ENCODE measurements around the gene EPB41.

EPB41 gene

DNA sequence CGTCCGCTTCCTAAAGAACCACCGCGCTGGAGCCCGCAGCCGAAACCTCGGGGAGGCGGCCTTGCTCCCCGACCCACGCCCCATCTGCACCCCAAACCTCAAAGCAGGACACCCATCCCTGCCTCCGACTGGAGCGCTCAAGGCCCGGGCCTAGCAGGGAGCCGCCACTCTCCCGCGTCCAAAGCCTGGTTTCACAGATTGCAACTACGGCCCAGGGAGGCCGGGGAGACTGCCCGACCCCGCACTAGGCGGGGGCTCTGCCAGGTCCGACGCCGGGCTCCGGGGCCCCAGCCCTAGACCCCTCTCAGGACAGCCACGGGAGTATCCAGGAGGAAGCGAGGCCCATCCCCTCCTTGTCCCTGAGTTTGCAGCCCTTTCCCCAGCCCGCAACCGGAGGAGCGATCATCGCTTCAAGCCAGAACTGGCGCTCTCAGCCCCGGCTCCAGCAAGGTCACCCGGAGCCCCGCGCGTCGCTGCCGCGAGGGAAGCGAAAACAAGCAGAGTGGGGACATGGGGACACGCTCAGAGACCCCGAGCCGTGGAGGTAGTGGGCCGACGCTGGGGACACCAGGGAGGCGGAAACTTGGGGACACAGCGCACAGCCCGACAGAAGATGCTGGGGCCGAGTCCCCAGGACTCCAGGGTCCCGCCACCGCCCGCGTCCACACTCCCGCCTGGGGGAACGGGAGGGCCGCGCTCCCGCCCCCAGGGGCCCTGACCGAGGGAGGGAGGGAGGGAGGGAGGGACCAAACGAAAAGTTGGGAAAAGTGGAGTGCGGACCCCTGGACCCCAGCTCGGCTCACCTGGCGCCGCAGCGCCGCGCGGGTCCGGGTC is 208.9 kb downstream of the EPB41 start:
- H3K4ac ChIP-seq (ENCODE audit: low read depth, low read length) = peak overlapping the region; percentile 84
- H3K18ac ChIP-seq (ENCODE audit: low read length) = peak overlapping the region; percentile 92
- peak overlapping the region; percentile 83 for H3K23ac ChIP-seq (ENCODE audit: low read length)
- peak overlapping the region; percentile 15 for H3K27ac ChIP-seq (ENCODE audit: low read depth, low read length)
- no peak overlapping the region for H2BK15ac ChIP-seq (replicated peaks; ENCODE audit: low read depth)
- peak overlapping the region; percentile 94 for H3K9ac ChIP-seq (ENCODE audit: low read length)
- H2BK5ac ChIP-seq (ENCODE audit: low read length) = peak overlapping the region; percentile 6
- H2AK5ac ChIP-seq (ENCODE audit: low read length) = no peak overlapping the region
- H4K8ac ChIP-seq (ENCODE audit: low read depth, low read length) = no peak overlapping the region
- WGBS (ENCODE audit: extremely low coverage, insufficient coverage, low lambda C conversion rate) = no CpG with 5 or more reads among the region's 70 CpGs
- no peaks in the 10 kb centered on the region for H3K79me2 ChIP-seq (ENCODE audit: control insufficient read depth, insufficient read depth, low read length)
- peak; percentile 54 for DNase-seq
- peak overlapping the region; percentile 93 for H3K56ac ChIP-seq (ENCODE audit: low read length)
- H3K4me2 ChIP-seq (ENCODE audit: low read length) = peak overlapping the region; percentile 95
- peak overlapping the region; percentile 66 for H3K4me3 ChIP-seq (ENCODE audit: low read length)
- H2BK120ac ChIP-seq (ENCODE audit: low read depth, low read length) = peak overlapping the region; percentile 73
- H3K4me1 ChIP-seq (ENCODE audit: control insufficient read depth, low read depth, low read length) = no peaks in the 10 kb centered on the region
- no peaks in the 10 kb centered on the region for H3K79me1 ChIP-seq (ENCODE audit: low read length)
- no peak overlapping the region for H4K5ac ChIP-seq (ENCODE audit: low read length)
- peaks cover 2% of the 10 kb centered on the region for H3K36me3 ChIP-seq (ENCODE audit: control insufficient read depth, insufficient read depth, low read length)
- H3K27me3 ChIP-seq (ENCODE audit: insufficient read depth, low read length, poor library complexity) = no peaks in the 10 kb centered on the region

DNA sequence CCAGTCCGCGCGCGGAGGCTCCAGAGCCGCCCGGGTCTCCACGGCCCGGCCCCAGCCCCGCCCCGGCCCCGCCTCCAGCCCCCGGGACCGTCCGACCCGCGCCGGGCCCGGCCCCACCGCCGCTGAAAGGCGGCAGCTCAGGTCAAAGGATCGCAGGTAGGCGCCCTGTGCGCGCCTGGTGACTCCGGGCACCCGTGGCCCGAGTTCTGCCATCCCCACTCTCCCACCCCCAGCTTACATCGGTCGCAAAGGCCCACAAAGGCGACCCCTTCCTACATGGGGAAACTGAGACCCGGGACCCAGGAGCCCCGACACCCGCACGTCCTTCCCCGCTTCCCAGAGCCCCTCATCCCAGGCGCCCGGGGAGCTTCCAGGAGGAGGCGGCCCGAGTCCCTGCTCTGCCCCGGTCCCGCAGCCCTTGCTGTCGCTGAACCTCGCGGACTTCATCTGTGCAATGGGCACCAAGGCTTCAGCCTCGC is 209.6 kb downstream of the EPB41 start, which contains the start of gene TMEM200B:
TMEM200B (minus strand) TSS at position 17 of the 479 bp plus-strand sequence. CDS start 2,075 bp downstream, outside the sequence.
- Histone ChIP-seq H2BK15ac (replicated peaks; ENCODE audit: low read depth) (no peak within 1 kb of the TSS), H3K23ac (ENCODE audit: low read length) (peak within 1 kb of the TSS; percentile 83), H3K4me1 (ENCODE audit: control insufficient read depth, low read depth, low read length) (no peaks in the 10 kb centered on the region), H3K27me3 (ENCODE audit: insufficient read depth, low read length, poor library complexity) (no peaks in the 10 kb centered on the region), H2BK120ac (ENCODE audit: low read depth, low read length) (peak within 1 kb of the TSS; percentile 73), H3K4me2 (ENCODE audit: low read length) (peak within 1 kb of the TSS; percentile 95), H4K5ac (ENCODE audit: low read length) (no peak within 1 kb of the TSS), H4K8ac (ENCODE audit: low read depth, low read length) (peak within 1 kb of the TSS; percentile 56), H3K4me3 (ENCODE audit: low read length) (peak within 1 kb of the TSS; percentile 66), H3K36me3 (ENCODE audit: control insufficient read depth, insufficient read depth, low read length) (peaks cover 2% of the 10 kb centered on the region), H3K27ac (ENCODE audit: low read depth, low read length) (peak within 1 kb of the TSS; percentile 95), H3K18ac (ENCODE audit: low read length) (peak within 1 kb of the TSS; percentile 92), H3K4ac (ENCODE audit: low read depth, low read length) (peak within 1 kb of the TSS; percentile 84), H2AK5ac (ENCODE audit: low read length) (no peak within 1 kb of the TSS), H3K79me2 (ENCODE audit: control insufficient read depth, insufficient read depth, low read length) (no peaks in the 10 kb centered on the region), H2BK5ac (ENCODE audit: low read length) (peak within 1 kb of the TSS; percentile 95), H3K56ac (ENCODE audit: low read length) (peak within 1 kb of the TSS; percentile 94), H3K79me1 (ENCODE audit: low read length) (no peaks in the 10 kb centered on the region), H3K9ac (ENCODE audit: low read length) (peak within 1 kb of the TSS; percentile 94)
- WGBS (ENCODE audit: extremely low coverage, insufficient coverage, low lambda C conversion rate) = no CpG with 5 or more reads among the region's 46 CpGs
- DNase-seq = no peak

- H4K5ac ChIP-seq (ENCODE audit: low read length) = no peak overlapping the region
These were observed 210.2 kb downstream of the EPB41 start for GRCh38 chr1:29124366-29125236.

GRCh38 chr1:29125237-29125641 is 210.9 kb downstream of the EPB41 start:
- Histone ChIP-seq H3K4ac (ENCODE audit: low read depth, low read length) (peak overlapping the region; percentile 41), H4K8ac (ENCODE audit: low read depth, low read length) (no peak overlapping the region), H3K27me3 (ENCODE audit: insufficient read depth, low read length, poor library complexity) (no peaks in the 10 kb centered on the region), H3K4me2 (ENCODE audit: low read length) (peak overlapping the region; percentile 19), H3K79me1 (ENCODE audit: low read length) (no peaks in the 10 kb centered on the region), H3K23ac (ENCODE audit: low read length) (no peak overlapping the region), H2BK15ac (replicated peaks; ENCODE audit: low read depth) (no peak overlapping the region), H3K4me1 (ENCODE audit: control insufficient read depth, low read depth, low read length) (peaks cover 2% of the 10 kb centered on the region), H3K18ac (ENCODE audit: low read length) (peak overlapping the region; percentile 28), H3K36me3 (ENCODE audit: control insufficient read depth, insufficient read depth, low read length) (no peaks in the 10 kb centered on the region), H3K9ac (ENCODE audit: low read length) (peak overlapping the region; percentile 50), H2AK5ac (ENCODE audit: low read length) (peak overlapping the region; percentile 38), H3K79me2 (ENCODE audit: control insufficient read depth, insufficient read depth, low read length) (no peaks in the 10 kb centered on the region), H3K56ac (ENCODE audit: low read length) (peak overlapping the region; percentile 89), H2BK5ac (ENCODE audit: low read length) (no peak overlapping the region), H3K4me3 (ENCODE audit: low read length) (no peak overlapping the region), H3K27ac (ENCODE audit: low read depth, low read length) (no peak overlapping the region), H2BK120ac (ENCODE audit: low read depth, low read length) (peak overlapping the region; percentile 4), H4K5ac (ENCODE audit: low read length) (no peak overlapping the region)
- no peak for DNase-seq
- WGBS (ENCODE audit: extremely low coverage, insufficient coverage, low lambda C conversion rate) = no CpG with 5 or more reads among the region's 14 CpGs

More at GRCh38 chr1:29124366-29125236, 210.2 kb downstream of the EPB41 start:
- H3K79me2 ChIP-seq (ENCODE audit: control insufficient read depth, insufficient read depth, low read length) = no peaks in the 10 kb centered on the region
- H4K8ac ChIP-seq (ENCODE audit: low read depth, low read length) = no peak overlapping the region
- H3K56ac ChIP-seq (ENCODE audit: low read length) = peak overlapping the region; percentile 94
- peak overlapping the region; percentile 92 for H3K18ac ChIP-seq (ENCODE audit: low read length)
- peak overlapping the region; percentile 95 for H3K27ac ChIP-seq (ENCODE audit: low read depth, low read length)
- H3K36me3 ChIP-seq (ENCODE audit: control insufficient read depth, insufficient read depth, low read length) = peaks cover 2% of the 10 kb centered on the region
- no peak overlapping the region for H2BK15ac ChIP-seq (replicated peaks; ENCODE audit: low read depth)
- H3K27me3 ChIP-seq (ENCODE audit: insufficient read depth, low read length, poor library complexity) = no peaks in the 10 kb centered on the region
- peak overlapping the region; percentile 84 for H3K4ac ChIP-seq (ENCODE audit: low read depth, low read length)
- H3K23ac ChIP-seq (ENCODE audit: low read length) = peak overlapping the region; percentile 48
- peak; percentile 96 for DNase-seq
- H3K79me1 ChIP-seq (ENCODE audit: low read length) = no peaks in the 10 kb centered on the region
- no peaks in the 10 kb centered on the region for H3K4me1 ChIP-seq (ENCODE audit: control insufficient read depth, low read depth, low read length)
- peak overlapping the region; percentile 87 for H3K9ac ChIP-seq (ENCODE audit: low read length)
- H3K4me3 ChIP-seq (ENCODE audit: low read length) = peak overlapping the region; percentile 30
- peak overlapping the region; percentile 30 for H2BK120ac ChIP-seq (ENCODE audit: low read depth, low read length)
- no CpG with 5 or more reads among the region's 85 CpGs for WGBS (ENCODE audit: extremely low coverage, insufficient coverage, low lambda C conversion rate)
- peak overlapping the region; percentile 38 for H2AK5ac ChIP-seq (ENCODE audit: low read length)
- H2BK5ac ChIP-seq (ENCODE audit: low read length) = peak overlapping the region; percentile 95
- H3K4me2 ChIP-seq (ENCODE audit: low read length) = peak overlapping the region; percentile 74

- no peak overlapping the region for H3K18ac ChIP-seq (ENCODE audit: low read length)
- H3K4ac ChIP-seq (ENCODE audit: low read depth, low read length) = no peak overlapping the region
- no peak overlapping the region for H4K5ac ChIP-seq (ENCODE audit: low read length)
- H3K4me1 ChIP-seq (ENCODE audit: control insufficient read depth, low read depth, low read length) = peaks cover 2% of the 10 kb centered on the region
- no peaks in the 10 kb centered on the region for H3K79me1 ChIP-seq (ENCODE audit: low read length)
- no CpG with 5 or more reads among the region's 6 CpGs for WGBS (ENCODE audit: extremely low coverage, insufficient coverage, low lambda C conversion rate)
- no peak overlapping the region for H3K56ac ChIP-seq (ENCODE audit: low read length)
- no peak overlapping the region for H3K9ac ChIP-seq (ENCODE audit: low read length)
- no peak overlapping the region for H3K27ac ChIP-seq (ENCODE audit: low read depth, low read length)
- no peak overlapping the region for H2BK5ac ChIP-seq (ENCODE audit: low read length)
- H3K4me2 ChIP-seq (ENCODE audit: low read length) = no peak overlapping the region
- no peak overlapping the region for H4K8ac ChIP-seq (ENCODE audit: low read depth, low read length)
- no peak overlapping the region for H2BK15ac ChIP-seq (replicated peaks; ENCODE audit: low read depth)
- H3K4me3 ChIP-seq (ENCODE audit: low read length) = no peak overlapping the region
- peak overlapping the region; percentile 39 for H2AK5ac ChIP-seq (ENCODE audit: low read length)
- no peaks in the 10 kb centered on the region for H3K36me3 ChIP-seq (ENCODE audit: control insufficient read depth, insufficient read depth, low read length)
- no peak overlapping the region for H3K23ac ChIP-seq (ENCODE audit: low read length)
- H2BK120ac ChIP-seq (ENCODE audit: low read depth, low read length) = no peak overlapping the region
- H3K27me3 ChIP-seq (ENCODE audit: insufficient read depth, low read length, poor library complexity) = no peaks in the 10 kb centered on the region
- no peaks in the 10 kb centered on the region for H3K79me2 ChIP-seq (ENCODE audit: control insufficient read depth, insufficient read depth, low read length)
- no peak for DNase-seq
These were observed 211.4 kb downstream of the EPB41 start for GRCh38 chr1:29125788-29126187.
